ENCODE data around the gene TP53I3. TPM values are rescaled to one million over a fixed set of nuclear protein-coding genes. Genes with fewer than 3 reads are reported as not detected.

Gene TP53I3
- total RNA-seq, 1 experiment from 2014 or later: 20.1 TPM

DNA sequence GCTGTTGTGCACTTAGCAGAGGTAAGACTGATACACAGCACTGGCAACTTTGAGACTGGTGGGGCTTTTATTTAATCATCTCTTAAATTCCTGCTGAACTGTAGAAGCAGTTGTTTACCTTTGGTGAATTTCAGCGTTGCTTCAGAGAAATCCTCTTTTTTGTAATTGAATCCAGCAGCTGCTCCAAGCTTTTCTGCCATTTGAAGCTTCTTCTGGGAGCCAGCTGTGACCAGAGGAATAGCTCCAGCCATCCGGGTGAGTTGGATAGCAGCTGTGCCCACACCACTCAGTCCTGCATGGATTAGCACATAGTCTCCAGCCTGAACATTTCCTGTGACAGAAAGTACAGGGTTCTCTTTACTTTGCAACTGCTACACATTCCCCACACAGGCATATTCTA is 3.9 kb downstream of the TP53I3 start:
- Histone ChIP-seq H3K27ac (ENCODE audit: low read depth, low read length) (no peak overlapping the region), H2AFZ (ENCODE audit: low read depth, low read length, poor library complexity, severe bottlenecking) (no peak overlapping the region), H3K27me3 (ENCODE audit: insufficient read depth, low read length) (no peaks in the 10 kb centered on the region), H3K9ac (ENCODE audit: low read length) (no peak overlapping the region), H3K4me1 (ENCODE audit: control insufficient read depth in 1 of 2, insufficient read depth in 2 of 2, low read length in 2 of 2) (peaks cover 11 to 26% of the 10 kb centered on the region in 2 experiments), H3K36me3 (ENCODE audit: control insufficient read depth in 1 of 2, insufficient read depth in 2 of 2, low read length in 2 of 2) (no peaks in the 10 kb centered on the region; a peak in 2 of 4 replicates), H4K20me1 (ENCODE audit: insufficient read depth) (no peaks in the 10 kb centered on the region), H3K4me2 (ENCODE audit: low read length) (no peak overlapping the region), H3K4me3 (replicated peaks in 1 of 2; ENCODE audit: low read depth in 1 of 2, low read length in 2 of 2) (no peak overlapping the region), H3K9me3 (ENCODE audit: control insufficient read depth in 1 of 2, insufficient read depth in 1 of 2, low read depth in 1 of 2, low read length in 2 of 2) (no peaks in the 10 kb centered on the region), H3K9me2 (ENCODE audit: insufficient read depth) (no peaks in the 10 kb centered on the region), H3K79me2 (ENCODE audit: insufficient read depth, low read length) (peaks cover 4% of the 10 kb centered on the region)
- ChIA-PET POLR2A (no interaction called here), RAD21 (ENCODE audit: low non-redundant PET in 1 of 2, low total read pairs in 2 of 2, uncharacterized antibody in 2 of 2, unreplicated experiment in 2 of 2) (no interaction called here), CTCF (no interaction called here)
- no peak for TF ChIP-seq MAX (IDR thresholded peaks at IDR 0.05)
- TF ChIP-seq CBX3 (IDR thresholded peaks at IDR 0.05; ENCODE audit: low read depth): no peak
- TF ChIP-seq FOSL1 (IDR thresholded peaks at IDR 0.05; ENCODE audit: low read depth): no peak
- 0 out of 2 replicates have a peak, but pooled peaks have one; percentile 9 for TF ChIP-seq POLR2AphosphoS5 (IDR thresholded peaks at IDR 0.05; ENCODE audit: low read depth, low read length)
- TF ChIP-seq CEBPB (IDR thresholded peaks at IDR 0.05; ENCODE audit: low read depth): no peak
- no peak for TF ChIP-seq ELF1 (IDR thresholded peaks at IDR 0.05; ENCODE audit: borderline replicate concordance, low read depth)
- TF ChIP-seq EGR1 (IDR thresholded peaks at IDR 0.05; ENCODE audit: low read depth): no peak
- TF ChIP-seq YY1 (IDR thresholded peaks at IDR 0.05; ENCODE audit: extremely low read depth, insufficient replicate concordance, low read depth, low read length): no peak
- no peak for ATAC-seq
- intact Hi-C loops (cut with micrococcal nuclease): loop anchor here (5.0 kb wide), 1 partner anchor 258 kb away; no protein-coding TSS in a partner anchor
- DNase-seq (ENCODE audit: low read depth, low spot score): no peak
- BruUV-seq (replicated peaks): no TSS peak

- Histone ChIP-seq H3K4me3 (replicated peaks in 1 of 2; ENCODE audit: low read depth in 1 of 2, low read length in 2 of 2) (peak overlapping the region; percentile 64 to 77), H3K9ac (ENCODE audit: low read length) (peak overlapping the region; percentile 74), H3K4me2 (ENCODE audit: low read length) (peak overlapping the region; percentile 83), H3K27me3 (ENCODE audit: insufficient read depth, low read length) (no peaks in the 10 kb centered on the region), H3K36me3 (ENCODE audit: control insufficient read depth in 1 of 2, insufficient read depth in 2 of 2, low read length in 2 of 2) (peaks cover 11% of the 10 kb centered on the region in 2 experiments; a peak in 3 of 4 replicates), H4K20me1 (ENCODE audit: insufficient read depth) (no peaks in the 10 kb centered on the region), H3K4me1 (ENCODE audit: control insufficient read depth in 1 of 2, insufficient read depth in 2 of 2, low read length in 2 of 2) (peaks cover 4 to 15% of the 10 kb centered on the region in 2 experiments; a peak in 3 of 4 replicates), H3K9me3 (ENCODE audit: control insufficient read depth in 1 of 2, insufficient read depth in 1 of 2, low read depth in 1 of 2, low read length in 2 of 2) (no peaks in the 10 kb centered on the region), H3K27ac (ENCODE audit: low read depth, low read length) (peak overlapping the region; percentile 81), H2AFZ (ENCODE audit: low read depth, low read length, poor library complexity, severe bottlenecking) (no peak overlapping the region), H3K79me2 (ENCODE audit: insufficient read depth, low read length) (peaks cover 32% of the 10 kb centered on the region), H3K9me2 (ENCODE audit: insufficient read depth) (no peaks in the 10 kb centered on the region)
- no peak for TF ChIP-seq TCF7L2 (IDR thresholded peaks at IDR 0.05; ENCODE audit: borderline replicate concordance, extremely low read depth, insufficient read depth, insufficient read length)
- no peak for TF ChIP-seq YY1 (IDR thresholded peaks at IDR 0.05; ENCODE audit: extremely low read depth, insufficient replicate concordance, low read depth, low read length)
- no peak for TF ChIP-seq EGR1 (IDR thresholded peaks at IDR 0.05; ENCODE audit: low read depth)
- no peak for TF ChIP-seq ZFX (IDR thresholded peaks at IDR 0.05)
- TF ChIP-seq POLR2A (IDR thresholded peaks at IDR 0.05; ENCODE audit: borderline replicate concordance, extremely low read depth, insufficient read depth, insufficient read length): no peak
- TF ChIP-seq, protein P1, sequence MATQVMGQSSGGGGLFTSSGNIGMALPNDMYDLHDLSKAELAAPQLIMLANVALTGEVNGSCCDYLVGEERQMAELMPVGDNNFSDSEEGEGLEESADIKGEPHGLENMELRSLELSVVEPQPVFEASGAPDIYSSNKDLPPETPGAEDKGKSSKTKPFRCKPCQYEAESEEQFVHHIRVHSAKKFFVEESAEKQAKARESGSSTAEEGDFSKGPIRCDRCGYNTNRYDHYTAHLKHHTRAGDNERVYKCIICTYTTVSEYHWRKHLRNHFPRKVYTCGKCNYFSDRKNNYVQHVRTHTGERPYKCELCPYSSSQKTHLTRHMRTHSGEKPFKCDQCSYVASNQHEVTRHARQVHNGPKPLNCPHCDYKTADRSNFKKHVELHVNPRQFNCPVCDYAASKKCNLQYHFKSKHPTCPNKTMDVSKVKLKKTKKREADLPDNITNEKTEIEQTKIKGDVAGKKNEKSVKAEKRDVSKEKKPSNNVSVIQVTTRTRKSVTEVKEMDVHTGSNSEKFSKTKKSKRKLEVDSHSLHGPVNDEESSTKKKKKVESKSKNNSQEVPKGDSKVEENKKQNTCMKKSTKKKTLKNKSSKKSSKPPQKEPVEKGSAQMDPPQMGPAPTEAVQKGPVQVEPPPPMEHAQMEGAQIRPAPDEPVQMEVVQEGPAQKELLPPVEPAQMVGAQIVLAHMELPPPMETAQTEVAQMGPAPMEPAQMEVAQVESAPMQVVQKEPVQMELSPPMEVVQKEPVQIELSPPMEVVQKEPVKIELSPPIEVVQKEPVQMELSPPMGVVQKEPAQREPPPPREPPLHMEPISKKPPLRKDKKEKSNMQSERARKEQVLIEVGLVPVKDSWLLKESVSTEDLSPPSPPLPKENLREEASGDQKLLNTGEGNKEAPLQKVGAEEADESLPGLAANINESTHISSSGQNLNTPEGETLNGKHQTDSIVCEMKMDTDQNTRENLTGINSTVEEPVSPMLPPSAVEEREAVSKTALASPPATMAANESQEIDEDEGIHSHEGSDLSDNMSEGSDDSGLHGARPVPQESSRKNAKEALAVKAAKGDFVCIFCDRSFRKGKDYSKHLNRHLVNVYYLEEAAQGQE (IDR thresholded peaks at IDR 0.05; ENCODE audit: low read depth): no peak
- TF ChIP-seq, protein P2, sequence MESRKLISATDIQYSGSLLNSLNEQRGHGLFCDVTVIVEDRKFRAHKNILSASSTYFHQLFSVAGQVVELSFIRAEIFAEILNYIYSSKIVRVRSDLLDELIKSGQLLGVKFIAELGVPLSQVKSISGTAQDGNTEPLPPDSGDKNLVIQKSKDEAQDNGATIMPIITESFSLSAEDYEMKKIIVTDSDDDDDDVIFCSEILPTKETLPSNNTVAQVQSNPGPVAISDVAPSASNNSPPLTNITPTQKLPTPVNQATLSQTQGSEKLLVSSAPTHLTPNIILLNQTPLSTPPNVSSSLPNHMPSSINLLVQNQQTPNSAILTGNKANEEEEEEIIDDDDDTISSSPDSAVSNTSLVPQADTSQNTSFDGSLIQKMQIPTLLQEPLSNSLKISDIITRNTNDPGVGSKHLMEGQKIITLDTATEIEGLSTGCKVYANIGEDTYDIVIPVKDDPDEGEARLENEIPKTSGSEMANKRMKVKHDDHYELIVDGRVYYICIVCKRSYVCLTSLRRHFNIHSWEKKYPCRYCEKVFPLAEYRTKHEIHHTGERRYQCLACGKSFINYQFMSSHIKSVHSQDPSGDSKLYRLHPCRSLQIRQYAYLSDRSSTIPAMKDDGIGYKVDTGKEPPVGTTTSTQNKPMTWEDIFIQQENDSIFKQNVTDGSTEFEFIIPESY (IDR thresholded peaks at IDR 0.05; ENCODE audit: extremely low read depth, insufficient replicate concordance, low read length): no peak
- no peak for DNase-seq (ENCODE audit: low read depth, low spot score)
- ATAC-seq: no peak
- no TSS peak for BruUV-seq (replicated peaks)
- ChIA-PET RAD21 (ENCODE audit: low non-redundant PET in 1 of 2, low total read pairs in 2 of 2, uncharacterized antibody in 2 of 2, unreplicated experiment in 2 of 2) (no interaction called here), POLR2A (interaction anchor here (1.0 kb wide), 1 partner anchor 31 kb away, joined by 3 read pairs; no protein-coding TSS in a partner anchor), CTCF (no interaction called here)
- intact Hi-C loops (cut with micrococcal nuclease): loop anchor here (2.0 to 5.0 kb wide), 2 partner anchors 27 to 136 kb away; partner anchors contain the start of gene UBXN2A
Measured at GRCh38 chr2:24077879-24078278, 6.8 kb downstream of the TP53I3 start.
